Keratinocyte (primary cell): ENCODE data around the gene ATF7.

ENCODE experiments used
- EZH2 ChIP-seq: IDR thresholded peaks from one replicate; pipeline ENCODE4 v1.6.1; 2012; ENCODE audit warnings: inconsistent platforms, mild to moderate bottlenecking, low read length, moderate library complexity
- TF ChIP-seq, protein P1 (sequence below), 3 experiments: IDR thresholded peaks in 1 of 3; conservative IDR thresholded peaks in 1 of 3; optimal IDR thresholded peaks in 1 of 3; 2 replicates in 2 of 3; 3 replicates in 1 of 3; pipeline versions ENCODE3 to v1.5.1; 2011; ENCODE audit warnings: low read length in 3 of 3, mild to moderate bottlenecking in 3 of 3, moderate library complexity in 2 of 3, control low read depth in 1 of 3, inconsistent platforms in 1 of 3; ENCODE audit not compliant: insufficient read depth in 2 of 3; ENCODE audit errors: extremely low read depth in 1 of 3

DNA sequence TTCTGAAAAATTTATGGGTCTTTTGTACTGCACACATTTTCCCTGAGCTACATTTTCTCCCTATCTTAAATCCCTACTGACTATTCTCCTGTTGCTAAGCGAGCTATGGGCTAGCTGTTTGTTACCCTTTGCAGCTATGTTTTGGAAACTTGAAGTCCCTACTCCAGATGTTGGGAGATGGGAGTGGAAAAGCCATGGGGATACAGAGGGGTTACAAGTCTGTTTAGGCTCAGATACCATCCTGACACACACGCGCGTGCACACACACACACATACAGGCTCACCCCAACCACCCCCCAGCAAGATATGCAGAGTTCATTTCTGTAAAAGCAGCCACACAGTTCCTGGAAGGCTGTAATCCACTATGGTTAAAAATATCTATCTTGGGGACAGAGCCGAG lies 33.9 kb upstream of the ATF7 start:
- TF ChIP-seq, protein P1, sequence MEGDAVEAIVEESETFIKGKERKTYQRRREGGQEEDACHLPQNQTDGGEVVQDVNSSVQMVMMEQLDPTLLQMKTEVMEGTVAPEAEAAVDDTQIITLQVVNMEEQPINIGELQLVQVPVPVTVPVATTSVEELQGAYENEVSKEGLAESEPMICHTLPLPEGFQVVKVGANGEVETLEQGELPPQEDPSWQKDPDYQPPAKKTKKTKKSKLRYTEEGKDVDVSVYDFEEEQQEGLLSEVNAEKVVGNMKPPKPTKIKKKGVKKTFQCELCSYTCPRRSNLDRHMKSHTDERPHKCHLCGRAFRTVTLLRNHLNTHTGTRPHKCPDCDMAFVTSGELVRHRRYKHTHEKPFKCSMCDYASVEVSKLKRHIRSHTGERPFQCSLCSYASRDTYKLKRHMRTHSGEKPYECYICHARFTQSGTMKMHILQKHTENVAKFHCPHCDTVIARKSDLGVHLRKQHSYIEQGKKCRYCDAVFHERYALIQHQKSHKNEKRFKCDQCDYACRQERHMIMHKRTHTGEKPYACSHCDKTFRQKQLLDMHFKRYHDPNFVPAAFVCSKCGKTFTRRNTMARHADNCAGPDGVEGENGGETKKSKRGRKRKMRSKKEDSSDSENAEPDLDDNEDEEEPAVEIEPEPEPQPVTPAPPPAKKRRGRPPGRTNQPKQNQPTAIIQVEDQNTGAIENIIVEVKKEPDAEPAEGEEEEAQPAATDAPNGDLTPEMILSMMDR (optimal IDR thresholded peaks at IDR 0.05 in 1 of 3, IDR thresholded peaks at IDR 0.05 in 1 of 3, conservative IDR thresholded peaks at IDR 0.05 in 1 of 3; ENCODE audit: extremely low read depth in 1 of 3, insufficient read depth in 2 of 3, low read length in 3 of 3) = no peak
- TF ChIP-seq EZH2 = no peak
